AG09309 (cell line): ENCODE results near the gene ADARB1.

ENCODE experiments used
- DNase-seq: peaks from one replicate; pipeline ENCODE4 v3.0.0-alpha.2; 2010; ENCODE audit warnings: low read depth
- H3K4me3 ChIP-seq: 2 replicates; pipeline ENCODE4 v1.5.1; 2011; ENCODE audit warnings: mild to moderate bottlenecking, low read depth, low read length, moderate library complexity; ENCODE audit not compliant: control insufficient read depth
- CTCF ChIP-seq: IDR thresholded peaks from 2 replicates; pipeline ENCODE4 v1.5.1; 2011; ENCODE audit warnings: mild to moderate bottlenecking, low read depth, low read length, inconsistent platforms; ENCODE audit not compliant: insufficient read depth, control insufficient read depth; ENCODE audit errors: missing control alignments

The ADARB1 gene

GRCh38 chr21:45040157-45040711 is 34.1 kb upstream of the ADARB1 start:
- no peak overlapping the region for H3K4me3 ChIP-seq
- no peak for TF ChIP-seq CTCF
- no peak for DNase-seq

- no peak overlapping the region for H3K4me3 ChIP-seq
- DNase-seq, result no peak
- TF ChIP-seq CTCF, result no peak
Measured at GRCh38 chr21:45040739-45041138, 33.6 kb upstream of the ADARB1 start.

DNA sequence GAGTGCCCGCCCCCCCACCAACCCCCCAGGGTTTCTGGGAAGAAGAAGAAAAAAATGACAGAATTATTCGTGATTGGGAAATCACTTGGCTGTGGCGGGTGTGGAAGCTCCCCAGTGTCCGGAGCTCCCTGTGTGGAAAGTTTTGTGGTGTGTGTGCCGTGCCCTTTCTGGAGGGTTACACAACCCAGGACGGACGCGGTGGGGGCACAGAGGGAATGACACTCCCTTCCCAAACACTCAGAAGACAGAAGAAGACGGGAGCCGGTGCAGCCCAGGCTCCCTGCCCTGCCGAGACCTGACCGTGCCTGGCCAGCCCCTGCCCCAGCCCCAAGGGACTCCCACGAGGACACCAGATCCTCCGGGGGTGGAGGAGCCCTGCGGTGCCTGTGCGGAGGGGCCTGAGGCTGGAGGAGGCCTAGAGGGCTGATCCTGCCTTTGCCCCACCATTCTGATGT is 33.0 kb upstream of the ADARB1 start:
- TF ChIP-seq CTCF, result no peak
- H3K4me3 ChIP-seq, result 0 out of 2 replicates have a peak overlapping the region, but pooled peaks have one; percentile 7
- DNase-seq, result peak; percentile 85

DNA sequence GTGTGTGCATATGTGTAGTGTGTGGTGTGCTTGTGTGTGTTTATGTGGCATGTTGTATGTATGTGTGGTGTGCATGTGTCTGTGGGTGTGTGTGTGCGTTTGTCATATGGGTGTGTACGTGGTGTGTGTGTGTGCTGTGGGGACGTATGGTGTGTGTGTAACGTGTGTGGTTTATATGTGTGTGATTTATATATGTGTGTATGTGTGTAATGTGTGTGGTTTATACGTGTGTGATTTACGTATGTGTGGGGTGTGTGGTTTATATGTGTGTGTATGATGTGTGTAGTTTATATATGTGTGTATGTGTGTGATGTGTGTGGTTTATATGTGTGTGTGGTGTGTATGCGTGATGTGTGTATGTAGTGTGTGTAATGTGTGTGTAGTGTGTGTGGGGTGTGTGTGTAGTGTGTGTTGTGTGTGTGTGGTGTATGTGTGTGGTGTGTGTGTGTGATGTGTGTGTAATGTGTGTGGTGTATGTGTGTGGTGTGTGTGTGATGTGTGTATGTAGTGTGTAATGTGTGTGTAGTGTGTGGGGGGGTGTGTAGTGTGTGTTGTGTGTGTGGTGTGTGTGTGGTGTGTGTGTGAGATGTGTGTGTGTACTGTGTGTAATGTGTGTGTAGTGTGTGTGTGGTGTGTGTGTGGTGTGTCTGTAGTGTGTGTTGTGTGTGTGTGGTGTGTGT is 32.3 kb upstream of the ADARB1 start:
- no peak overlapping the region for H3K4me3 ChIP-seq
- DNase-seq, result no peak

GRCh38 chr21:45042664-45043161 is 31.7 kb upstream of the ADARB1 start:
- no peak overlapping the region for H3K4me3 ChIP-seq
- no peak for DNase-seq
- no peak for TF ChIP-seq CTCF

More for the DNA sequence above, 32.3 kb upstream of the ADARB1 start:
- TF ChIP-seq CTCF, result no peak

DNA sequence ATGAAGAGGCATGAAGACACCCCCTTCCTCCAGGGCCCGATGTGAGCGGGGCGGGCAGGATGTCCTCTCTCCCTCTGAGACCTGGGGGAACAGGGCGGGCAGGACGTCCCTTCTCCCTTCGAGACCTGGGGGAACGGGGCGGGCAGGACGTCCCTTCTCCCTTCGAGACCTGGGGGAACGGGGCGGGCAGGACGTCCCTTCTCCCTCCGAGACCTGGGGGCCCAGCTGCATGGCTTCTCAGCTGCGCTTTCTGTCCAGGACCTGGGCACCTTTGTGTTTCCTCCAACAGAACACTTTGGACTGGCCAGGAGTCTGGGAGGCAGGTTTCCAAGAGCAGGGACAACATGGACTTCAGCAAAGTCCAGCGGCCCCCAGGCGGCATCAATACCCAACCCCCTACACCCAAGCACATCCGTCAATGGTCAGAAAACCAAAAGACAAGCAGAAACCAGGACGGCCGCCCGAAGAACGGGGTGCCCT is 30.8 kb upstream of the ADARB1 start:
- DNase-seq, result no peak
- TF ChIP-seq CTCF, result no peak
- H3K4me3 ChIP-seq, result no peak overlapping the region
